ENCODE measurements around the gene TXNRD1. TPM values are rescaled to one million over a fixed set of nuclear protein-coding genes. Genes with fewer than 3 reads are reported as not detected.
"Not testable (repeated sequence)": the region's sequence is repeated elsewhere in the genome, so short reads cannot be mapped to it uniquely, and the experiment has no call there.

Gene TXNRD1
- total and polyA plus RNA-seq, 12 donors = 53.9 to 487 (median 290) TPM

- peak overlapping the region in 2 of 5 donors; percentile 37 to 51 for H3K27ac ChIP-seq
- H3K4me3 ChIP-seq; H3K27me3 ChIP-seq; intact Hi-C loops (cut with DNase I); H3K9me3 ChIP-seq (replicated peaks in 1 of 3): not testable (repeated sequence)
- peaks cover 0 to 55% of the 10 kb centered on the region in 2 donors for H3K36me3 ChIP-seq (replicated peaks in 1 of 2)
- peak in 5 of 7 donors; percentile 45 to 70 (median 62) for DNase-seq
- peaks cover 31 to 73% of the 10 kb centered on the region in 2 donors for H3K4me1 ChIP-seq (replicated peaks in 1 of 2)
- peak in 3 of 6 experiments; percentile 18 to 38 (median 35) for TF ChIP-seq CTCF (IDR thresholded peaks at IDR 0.05)
- 64 to 84% (median 66%) methylated on average over 4 to 16 of the region's 17 CpGs for WGBS, 4 donors
Measured at GRCh38 chr12:104294158-104294859, 78.7 kb downstream of the TXNRD1 start.

- intact Hi-C loops (cut with DNase I) = no loop called here
- no peak overlapping the region for H3K4me3 ChIP-seq
- peaks cover 0 to 57% of the 10 kb centered on the region in 2 donors for H3K36me3 ChIP-seq (replicated peaks in 1 of 2)
Measured at GRCh38 chr12:104294927-104295668, 79.5 kb downstream of the TXNRD1 start.

GRCh38 chr12:104295954-104296353 is 80.4 kb downstream of the TXNRD1 start:
- TF ChIP-seq CTCF (IDR thresholded peaks at IDR 0.05) (no peak), POLR2A (IDR thresholded peaks at IDR 0.05) (no peak)
- no peaks in the 10 kb centered on the region for H3K27me3 ChIP-seq
- 36 to 61% (median 47%) methylated on average over 1 of the region's 1 CpG for WGBS, 4 donors
- H3K27ac ChIP-seq = peak overlapping the region in 2 of 5 donors; percentile 36 to 51
- no peak for DNase-seq
- no peaks in the 10 kb centered on the region for H3K9me3 ChIP-seq (replicated peaks in 1 of 3)
- peaks cover 22 to 79% of the 10 kb centered on the region in 2 donors for H3K4me1 ChIP-seq (replicated peaks in 1 of 2)
- H3K4me3 ChIP-seq = no peak overlapping the region
- H3K36me3 ChIP-seq (replicated peaks in 1 of 2) = peaks cover 0 to 60% of the 10 kb centered on the region in 2 donors
- intact Hi-C loops (cut with DNase I) = no loop called here

More at GRCh38 chr12:104294927-104295668, 79.5 kb downstream of the TXNRD1 start:
- H3K27me3 ChIP-seq = no peaks in the 10 kb centered on the region
- 71 to 75% (median 73%) methylated on average over 9 of the region's 9 CpGs for WGBS, 4 donors
- peaks cover 26 to 73% of the 10 kb centered on the region in 2 donors for H3K4me1 ChIP-seq (replicated peaks in 1 of 2)
- no peaks in the 10 kb centered on the region for H3K9me3 ChIP-seq (replicated peaks in 1 of 3)
- DNase-seq = no peak
- H3K27ac ChIP-seq = peak overlapping the region in 3 of 5 donors; percentile 30 to 51 (median 36)
- TF ChIP-seq CTCF (IDR thresholded peaks at IDR 0.05) (no peak), POLR2A (IDR thresholded peaks at IDR 0.05) (no peak)

DNA sequence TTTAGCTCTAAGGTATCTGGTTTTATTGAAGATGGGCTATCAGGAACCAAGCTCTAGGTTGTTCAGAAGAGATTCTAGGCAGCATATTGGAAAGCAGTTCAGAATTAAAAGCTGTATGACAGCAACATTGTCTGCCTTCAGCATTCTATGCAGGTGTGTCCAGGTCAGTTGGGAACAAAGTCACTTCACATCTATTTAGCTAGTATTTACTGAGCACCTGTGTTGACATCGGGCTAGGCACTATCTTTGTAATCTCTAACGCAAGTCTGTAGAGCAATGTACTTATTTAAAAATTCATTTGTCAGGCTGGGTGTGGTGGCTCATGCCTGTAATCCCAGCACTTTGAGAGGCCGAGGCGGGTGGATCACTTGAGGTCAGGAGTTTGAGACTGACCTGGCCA is 81.1 kb downstream of the TXNRD1 start:
- 91 to 98% (median 95%) methylated on average over 4 of the region's 4 CpGs for whole genome bisulfite sequencing, 4 donors
- Histone ChIP-seq H3K4me3 (no peak overlapping the region), H3K27ac (peak overlapping the region in 1 of 5 donors; percentile 51), H3K27me3 (no peaks in the 10 kb centered on the region), H3K9me3 (replicated peaks in 1 of 3) (no peaks in the 10 kb centered on the region), H3K4me1 (replicated peaks in 1 of 2) (peaks cover 22 to 81% of the 10 kb centered on the region in 2 donors), H3K36me3 (replicated peaks in 1 of 2) (peaks cover 0 to 54% of the 10 kb centered on the region in 2 donors)
- TF ChIP-seq POLR2A (IDR thresholded peaks at IDR 0.05) (no peak), CTCF (IDR thresholded peaks at IDR 0.05) (no peak)
- DNase-seq = no peak
- intact Hi-C loops (cut with DNase I) = no loop called here
